Activated CD4-positive, alpha-beta T cell treated with anti-CD3 and anti-CD28 coated beads for 48 hours (primary cell): ENCODE measurements around the gene GUCD1.
"Not testable (repeated sequence)": the region's sequence is repeated elsewhere in the genome, so short reads cannot be mapped to it uniquely, and the experiment has no call there.

Experiments
- DNase-seq: peaks from one replicate; pipeline ENCODE4 v3.0.0-alpha.2; 2020

The GUCD1 gene

GRCh38 chr22:24563246-24563645 lies 8.3 kb upstream of the GUCD1 start:
- DNase-seq = no peak

- DNase-seq = no peak
Observed at GRCh38 chr22:24559471-24559870, 4.5 kb upstream of the GUCD1 start.

GRCh38 chr22:24555165-24556039 lies 464 bp upstream of the GUCD1 start, which contains the start of gene SNRPD3:
Gene SNRPD3 (plus strand): TSS chr22:24555999. CDS start chr22:24557675, 1,676 bp downstream.
- DNase-seq = peak; percentile 100

GRCh38 chr22:24553597-24554312 lies 1.2 kb downstream of the GUCD1 start:
- peak; percentile 11 for DNase-seq

- DNase-seq = not testable (repeated sequence)
Observed at GRCh38 chr22:24552503-24553286, 2.2 kb downstream of the GUCD1 start.

GRCh38 chr22:24550902-24551435 lies 4.0 kb downstream of the GUCD1 start:
- DNase-seq = no peak

- no peak for DNase-seq
Observed at GRCh38 chr22:24550028-24550901, 4.7 kb downstream of the GUCD1 start.

GRCh38 chr22:24548812-24549211 lies 6.1 kb downstream of the GUCD1 start:
- no peak for DNase-seq

GRCh38 chr22:24543679-24544243 lies 11.2 kb downstream of the GUCD1 start:
- no peak for DNase-seq

- DNase-seq = no peak
Observed at GRCh38 chr22:24543185-24543601, 11.7 kb downstream of the GUCD1 start.

GRCh38 chr22:24542641-24543040 lies 12.3 kb downstream of the GUCD1 start:
- DNase-seq = no peak

- no peak for DNase-seq
Observed at GRCh38 chr22:24541681-24542515, 13.0 kb downstream of the GUCD1 start.

- DNase-seq = no peak
Observed at GRCh38 chr22:24540470-24540869, 14.5 kb downstream of the GUCD1 start.

- DNase-seq = no peak
Observed at GRCh38 chr22:24536089-24536488, 18.8 kb downstream of the GUCD1 start.

GRCh38 chr22:24535348-24535747 lies 19.6 kb downstream of the GUCD1 start:
- DNase-seq = no peak

GRCh38 chr22:24532075-24532474 lies 22.9 kb downstream of the GUCD1 start:
- DNase-seq = no peak

GRCh38 chr22:24530968-24531367 lies 24.0 kb downstream of the GUCD1 start:
- not testable (repeated sequence) for DNase-seq

- no peak for DNase-seq
Observed at GRCh38 chr22:24529898-24530297, 25.0 kb downstream of the GUCD1 start.

GRCh38 chr22:24526191-24526590 lies 28.7 kb downstream of the GUCD1 start:
- DNase-seq = no peak

- peak; percentile 90 for DNase-seq
Observed at GRCh38 chr22:24525416-24526037, 29.4 kb downstream of the GUCD1 start.
